Astrocyte (in vitro differentiated cells and primary cell): ENCODE results near the gene SCGB1C2.

Experiments used
- CTCF ChIP-seq: IDR thresholded peaks from 2 replicates; pipeline ENCODE4 v1.5.1; 2011; ENCODE audit warnings: low read depth, mild to moderate bottlenecking, inconsistent platforms, low read length, moderate library complexity; ENCODE audit not compliant: insufficient read depth
- EZH2 ChIP-seq: IDR thresholded peaks from 2 replicates; pipeline ENCODE4 v1.6.1; 2012; ENCODE audit warnings: mild to moderate bottlenecking, low read length, inconsistent platforms; ENCODE audit not compliant: insufficient read depth

- no peak for TF ChIP-seq EZH2
- TF ChIP-seq CTCF, result no peak
These were observed 25.3 kb downstream of the SCGB1C2 start for GRCh38 chr17:162689-163088.
